ENCODE results near the gene RIC3.

GRCh38 chr11:8062781-8063257 is 106.0 kb downstream of the RIC3 start:
- TF ChIP-seq CTCF (conservative IDR thresholded peaks at IDR 0.05; ENCODE audit: low read depth, low read length) (no peak), EZH2phosphoT487 (IDR thresholded peaks at IDR 0.05; ENCODE audit: borderline replicate concordance, low read length) (no peak), EZH2 (IDR thresholded peaks at IDR 0.05; ENCODE audit: low read length, unreplicated experiment) (no peak)
